Gastroesophageal sphincter (tissue), 3 donors: ENCODE measurements around the gene ZNF444.

ENCODE experiments used
- EP300 ChIP-seq: sonication (generic); formaldehyde crosslinking; IDR thresholded peaks from one replicate; pipeline ENCODE4 v1.6.1; 2017; ENCODE audit warnings: antibody characterized with exemption, mild to moderate bottlenecking
- POLR2AphosphoS5 ChIP-seq: sonication (generic); formaldehyde crosslinking; IDR thresholded peaks from one replicate; pipeline ENCODE4 v1.6.1; 2017; ENCODE audit warnings: antibody characterized with exemption
- TF ChIP-seq, protein P1 (sequence below), 4 experiments: fragments of 200-600 bp in 2 of 4; fragments of 450-650 bp in 2 of 4; sonication (generic) in 1 of 4; IDR thresholded peaks; one replicate each; pipeline ENCODE4 v1.5.1; 2017 to 2019; ENCODE audit warnings: antibody characterized with exemption in 4 of 4, mild to moderate bottlenecking in 2 of 4, moderate library complexity in 2 of 4

DNA sequence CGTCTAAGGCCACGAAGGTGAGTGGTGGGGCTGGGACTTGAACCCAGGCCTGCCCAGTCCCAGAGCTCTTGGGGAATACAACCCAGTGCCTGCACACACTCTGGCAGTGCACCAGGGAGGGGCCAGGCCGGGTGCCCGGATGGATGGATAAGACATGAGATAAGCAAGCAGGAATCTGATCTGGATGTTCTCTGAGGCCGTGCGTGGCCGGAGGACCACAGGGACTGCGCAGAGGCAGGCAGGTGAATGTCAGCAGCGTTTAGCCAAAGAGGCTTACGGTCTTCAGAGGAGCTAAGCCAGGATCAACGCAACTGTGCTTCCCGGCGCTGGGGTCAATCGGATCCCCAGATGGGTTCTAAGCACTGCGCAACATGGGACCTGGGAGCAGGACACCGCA is 21.5 kb upstream of the ZNF444 start:
- TF ChIP-seq, protein P1, sequence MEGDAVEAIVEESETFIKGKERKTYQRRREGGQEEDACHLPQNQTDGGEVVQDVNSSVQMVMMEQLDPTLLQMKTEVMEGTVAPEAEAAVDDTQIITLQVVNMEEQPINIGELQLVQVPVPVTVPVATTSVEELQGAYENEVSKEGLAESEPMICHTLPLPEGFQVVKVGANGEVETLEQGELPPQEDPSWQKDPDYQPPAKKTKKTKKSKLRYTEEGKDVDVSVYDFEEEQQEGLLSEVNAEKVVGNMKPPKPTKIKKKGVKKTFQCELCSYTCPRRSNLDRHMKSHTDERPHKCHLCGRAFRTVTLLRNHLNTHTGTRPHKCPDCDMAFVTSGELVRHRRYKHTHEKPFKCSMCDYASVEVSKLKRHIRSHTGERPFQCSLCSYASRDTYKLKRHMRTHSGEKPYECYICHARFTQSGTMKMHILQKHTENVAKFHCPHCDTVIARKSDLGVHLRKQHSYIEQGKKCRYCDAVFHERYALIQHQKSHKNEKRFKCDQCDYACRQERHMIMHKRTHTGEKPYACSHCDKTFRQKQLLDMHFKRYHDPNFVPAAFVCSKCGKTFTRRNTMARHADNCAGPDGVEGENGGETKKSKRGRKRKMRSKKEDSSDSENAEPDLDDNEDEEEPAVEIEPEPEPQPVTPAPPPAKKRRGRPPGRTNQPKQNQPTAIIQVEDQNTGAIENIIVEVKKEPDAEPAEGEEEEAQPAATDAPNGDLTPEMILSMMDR (IDR thresholded peaks at IDR 0.05), result no peak
- TF ChIP-seq POLR2AphosphoS5 (peak; percentile 44), EP300 (no peak)
